ENCODE data around the gene MYCBPAP. TPM values are rescaled to one million over a fixed set of nuclear protein-coding genes. Genes with fewer than 3 reads are reported as not detected.

MYCBPAP gene
- total RNA-seq, 4 donors from 2014 or later, result 0.42 to 4.6 (median 1.3) TPM

- no peak overlapping the region for H3K27ac ChIP-seq
- H3K36me3 ChIP-seq, result peaks cover 11% of the 10 kb centered on the region
- H3K4me3 ChIP-seq, result no peak overlapping the region
- peaks cover 59% of the 10 kb centered on the region for H3K4me1 ChIP-seq
- H3K9me3 ChIP-seq, result no peaks in the 10 kb centered on the region
- WGBS, result 68% methylated on average over 7 of the region's 7 CpGs
- no peaks in the 10 kb centered on the region for H3K27me3 ChIP-seq
- DNase-seq (ENCODE audit: low spot score in 2 of 2), result no peak
- no peak for TF ChIP-seq POLR2A (IDR thresholded peaks at IDR 0.05)
- no peak for TF ChIP-seq EP300 (IDR thresholded peaks at IDR 0.05)
These were observed 36.3 kb downstream of the MYCBPAP start for GRCh38 chr17:50544516-50544915.

- no peak overlapping the region for H3K4me3 ChIP-seq
- WGBS, result 37% methylated on average over 8 of the region's 8 CpGs
- TF ChIP-seq, protein P1, sequence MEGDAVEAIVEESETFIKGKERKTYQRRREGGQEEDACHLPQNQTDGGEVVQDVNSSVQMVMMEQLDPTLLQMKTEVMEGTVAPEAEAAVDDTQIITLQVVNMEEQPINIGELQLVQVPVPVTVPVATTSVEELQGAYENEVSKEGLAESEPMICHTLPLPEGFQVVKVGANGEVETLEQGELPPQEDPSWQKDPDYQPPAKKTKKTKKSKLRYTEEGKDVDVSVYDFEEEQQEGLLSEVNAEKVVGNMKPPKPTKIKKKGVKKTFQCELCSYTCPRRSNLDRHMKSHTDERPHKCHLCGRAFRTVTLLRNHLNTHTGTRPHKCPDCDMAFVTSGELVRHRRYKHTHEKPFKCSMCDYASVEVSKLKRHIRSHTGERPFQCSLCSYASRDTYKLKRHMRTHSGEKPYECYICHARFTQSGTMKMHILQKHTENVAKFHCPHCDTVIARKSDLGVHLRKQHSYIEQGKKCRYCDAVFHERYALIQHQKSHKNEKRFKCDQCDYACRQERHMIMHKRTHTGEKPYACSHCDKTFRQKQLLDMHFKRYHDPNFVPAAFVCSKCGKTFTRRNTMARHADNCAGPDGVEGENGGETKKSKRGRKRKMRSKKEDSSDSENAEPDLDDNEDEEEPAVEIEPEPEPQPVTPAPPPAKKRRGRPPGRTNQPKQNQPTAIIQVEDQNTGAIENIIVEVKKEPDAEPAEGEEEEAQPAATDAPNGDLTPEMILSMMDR (IDR thresholded peaks at IDR 0.05), result no peak
- no peak for TF ChIP-seq EP300 (IDR thresholded peaks at IDR 0.05)
- TF ChIP-seq POLR2A (IDR thresholded peaks at IDR 0.05), result no peak
- TF ChIP-seq POLR2AphosphoS5 (IDR thresholded peaks at IDR 0.05), result no peak
- H3K27ac ChIP-seq, result no peak overlapping the region
- H3K9me3 ChIP-seq, result no peaks in the 10 kb centered on the region
- no peak for DNase-seq (ENCODE audit: low spot score in 2 of 2)
- peaks cover 51% of the 10 kb centered on the region for H3K4me1 ChIP-seq
- peaks cover 19% of the 10 kb centered on the region for H3K36me3 ChIP-seq
- H3K27me3 ChIP-seq, result no peaks in the 10 kb centered on the region
These were observed 37.1 kb downstream of the MYCBPAP start for GRCh38 chr17:50545311-50545710.

DNA sequence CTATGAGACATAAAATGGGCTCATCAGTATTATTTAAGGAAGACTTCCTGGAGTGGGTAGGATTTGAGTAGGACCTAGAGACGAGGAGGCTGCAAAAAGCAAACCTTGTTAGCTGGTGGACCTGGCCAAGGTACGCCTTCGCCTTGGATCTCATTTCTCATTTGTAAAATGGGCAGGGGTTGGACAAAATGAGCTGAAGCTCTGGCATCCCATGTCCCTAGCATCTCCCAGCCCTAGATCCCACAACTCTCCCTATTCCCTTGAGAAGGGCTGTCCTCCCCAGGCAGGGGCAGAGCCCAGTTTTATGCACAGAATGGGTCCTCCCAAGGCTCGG lies 38.4 kb downstream of the MYCBPAP start:
- WGBS, result 43% methylated on average over 4 of the region's 4 CpGs
- H3K36me3 ChIP-seq, result peaks cover 22% of the 10 kb centered on the region
- H3K4me3 ChIP-seq, result peak overlapping the region; percentile 80
- peaks cover 37% of the 10 kb centered on the region for H3K4me1 ChIP-seq
- no peak for TF ChIP-seq EP300 (IDR thresholded peaks at IDR 0.05)
- no peak for TF ChIP-seq POLR2A (IDR thresholded peaks at IDR 0.05)
- TF ChIP-seq, protein P1 (IDR thresholded peaks at IDR 0.05), result no peak
- TF ChIP-seq POLR2AphosphoS5 (IDR thresholded peaks at IDR 0.05), result no peak
- H3K27ac ChIP-seq, result no peak overlapping the region
- no peaks in the 10 kb centered on the region for H3K27me3 ChIP-seq
- H3K9me3 ChIP-seq, result no peaks in the 10 kb centered on the region
- DNase-seq (ENCODE audit: low spot score in 2 of 2), result no peak

GRCh38 chr17:50547035-50547735 lies 38.9 kb downstream of the MYCBPAP start, which contains the start of gene SPATA20:
Gene SPATA20, plus strand, starts transcription at chr17:50547174. Its CDS starts 35 bp downstream, at chr17:50547209.
- DNase-seq (ENCODE audit: low spot score in 2 of 2), result peak; percentile 95 to 96
- H3K4me1 ChIP-seq, result peaks cover 32% of the 10 kb centered on the region
- WGBS, result 3% methylated on average over 14 of the region's 42 CpGs

GRCh38 chr17:50547736-50548083 lies 39.5 kb downstream of the MYCBPAP start:
- Histone ChIP-seq H3K36me3 (peaks cover 22% of the 10 kb centered on the region), H3K27me3 (no peaks in the 10 kb centered on the region), H3K4me1 (peaks cover 27% of the 10 kb centered on the region), H3K9me3 (no peaks in the 10 kb centered on the region), H3K4me3 (peak overlapping the region; percentile 80), H3K27ac (no peak overlapping the region)
- TF ChIP-seq, protein P1 (IDR thresholded peaks at IDR 0.05), result no peak
- TF ChIP-seq POLR2AphosphoS5 (IDR thresholded peaks at IDR 0.05) (no peak), POLR2A (IDR thresholded peaks at IDR 0.05) (no peak), EP300 (IDR thresholded peaks at IDR 0.05) (no peak)
- WGBS, result 83% methylated on average over 1 of the region's 5 CpGs
- no peak for DNase-seq (ENCODE audit: low spot score in 2 of 2)

More at GRCh38 chr17:50547035-50547735, 38.9 kb downstream of the MYCBPAP start, which contains the start of gene SPATA20:
- H3K4me3 ChIP-seq, result peak within 1 kb of the TSS; percentile 80
- no peaks in the 10 kb centered on the region for H3K27me3 ChIP-seq
- TF ChIP-seq POLR2A (IDR thresholded peaks at IDR 0.05) (peak; percentile 23 to 66), POLR2AphosphoS5 (IDR thresholded peaks at IDR 0.05) (peak in 1 of 3 donors; percentile 56), EP300 (IDR thresholded peaks at IDR 0.05) (no peak)
- TF ChIP-seq, protein P1 (IDR thresholded peaks at IDR 0.05), result peak; percentile 95 to 99
- H3K36me3 ChIP-seq, result peaks cover 22% of the 10 kb centered on the region
- peak within 1 kb of the TSS; percentile 84 for H3K27ac ChIP-seq
- no peaks in the 10 kb centered on the region for H3K9me3 ChIP-seq

All from suprapubic skin (tissue), 4 donors.